DMS 273 (cell line): Measurements from ENCODE around the gene LIME1.

Experiments
- DNase-seq: peaks from one replicate; lab custom pipeline; 2025; ENCODE audit not compliant: unreplicated experiment; lab: John Stamatoyannopoulos, UW

The LIME1 gene, protein sequence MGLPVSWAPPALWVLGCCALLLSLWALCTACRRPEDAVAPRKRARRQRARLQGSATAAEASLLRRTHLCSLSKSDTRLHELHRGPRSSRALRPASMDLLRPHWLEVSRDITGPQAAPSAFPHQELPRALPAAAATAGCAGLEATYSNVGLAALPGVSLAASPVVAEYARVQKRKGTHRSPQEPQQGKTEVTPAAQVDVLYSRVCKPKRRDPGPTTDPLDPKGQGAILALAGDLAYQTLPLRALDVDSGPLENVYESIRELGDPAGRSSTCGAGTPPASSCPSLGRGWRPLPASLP

DNA sequence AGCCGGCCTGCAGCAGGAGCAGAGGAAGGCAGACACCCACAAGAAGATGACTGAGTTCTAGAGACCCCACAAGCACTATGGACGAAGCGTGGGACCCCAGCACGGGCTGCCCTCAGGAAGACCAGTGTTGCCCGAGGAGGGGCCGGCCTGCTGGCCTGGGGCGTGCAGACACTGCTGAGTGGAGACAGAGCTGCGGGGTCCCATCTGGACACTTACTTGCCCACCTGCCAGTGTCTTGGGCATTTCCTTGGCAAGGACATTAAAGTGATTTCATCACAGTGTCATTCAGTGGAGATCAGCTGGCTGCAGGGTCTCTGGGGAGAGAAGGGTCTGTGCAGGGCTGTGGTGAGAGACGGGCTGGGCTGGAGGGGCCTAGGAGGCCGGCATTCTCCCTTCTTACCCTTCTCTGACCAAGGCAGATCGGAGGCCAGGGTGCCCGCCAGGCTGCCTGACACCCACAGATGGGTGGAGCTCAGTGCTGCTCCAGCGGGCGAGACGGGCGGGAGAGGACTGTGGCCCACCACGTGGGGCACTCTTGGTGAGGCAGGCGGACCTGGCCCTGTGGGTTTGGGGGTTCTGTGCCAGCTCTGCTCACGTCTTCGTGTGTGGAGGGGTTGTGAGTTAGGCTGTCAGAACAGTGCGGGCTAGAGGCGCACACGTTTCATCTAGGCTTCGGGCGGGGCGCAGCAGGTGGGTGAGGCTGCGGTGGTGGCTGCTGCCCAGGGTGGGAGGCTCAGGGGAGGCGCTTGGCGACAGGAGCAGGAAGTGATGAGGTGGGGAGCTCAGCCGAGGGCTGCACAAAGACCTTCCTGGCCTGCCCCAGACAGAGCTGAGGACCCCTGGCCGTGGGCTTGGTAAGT, at the start of gene LIME1:
LIME1 (plus strand) TSS at position 806 of the 860 bp plus-strand sequence. CDS start 886 bp downstream, outside the sequence.
- DNase-seq = peak; percentile 62

DNA sequence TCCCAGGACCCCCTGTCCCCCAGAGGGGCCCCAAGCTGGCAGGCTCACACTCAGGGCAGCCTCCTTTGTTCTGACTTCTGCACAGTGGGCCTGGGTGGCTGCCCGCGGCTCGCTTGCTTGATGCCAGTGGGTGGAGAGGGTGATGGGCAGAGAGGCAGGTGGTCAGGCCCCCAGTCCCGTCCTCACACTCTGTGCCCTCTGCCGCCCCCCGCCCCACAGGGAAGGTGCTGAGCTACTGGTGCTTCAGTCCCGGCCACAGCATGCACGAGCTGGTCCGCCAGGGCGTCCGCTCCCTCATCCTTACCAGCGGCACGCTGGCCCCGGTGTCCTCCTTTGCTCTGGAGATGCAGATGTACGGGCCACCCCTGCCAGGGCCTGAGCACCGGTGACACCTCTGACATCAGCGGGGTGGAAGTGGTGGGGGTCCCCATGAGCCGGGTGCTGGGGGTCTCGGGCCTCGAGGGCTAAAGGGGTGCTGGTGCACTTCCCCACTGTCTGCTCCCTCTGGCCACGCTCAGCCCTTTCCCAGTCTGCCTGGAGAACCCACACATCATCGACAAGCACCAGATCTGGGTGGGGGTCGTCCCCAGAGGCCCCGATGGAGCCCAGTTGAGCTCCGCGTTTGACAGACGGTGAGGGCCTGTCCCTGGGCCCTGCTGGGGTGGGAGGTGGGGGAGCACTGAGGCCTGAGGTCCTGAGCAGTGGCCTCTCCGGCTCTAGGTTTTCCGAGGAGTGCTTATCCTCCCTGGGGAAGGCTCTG, 48.9 kb upstream of the LIME1 start:
- no peak for DNase-seq

DNA sequence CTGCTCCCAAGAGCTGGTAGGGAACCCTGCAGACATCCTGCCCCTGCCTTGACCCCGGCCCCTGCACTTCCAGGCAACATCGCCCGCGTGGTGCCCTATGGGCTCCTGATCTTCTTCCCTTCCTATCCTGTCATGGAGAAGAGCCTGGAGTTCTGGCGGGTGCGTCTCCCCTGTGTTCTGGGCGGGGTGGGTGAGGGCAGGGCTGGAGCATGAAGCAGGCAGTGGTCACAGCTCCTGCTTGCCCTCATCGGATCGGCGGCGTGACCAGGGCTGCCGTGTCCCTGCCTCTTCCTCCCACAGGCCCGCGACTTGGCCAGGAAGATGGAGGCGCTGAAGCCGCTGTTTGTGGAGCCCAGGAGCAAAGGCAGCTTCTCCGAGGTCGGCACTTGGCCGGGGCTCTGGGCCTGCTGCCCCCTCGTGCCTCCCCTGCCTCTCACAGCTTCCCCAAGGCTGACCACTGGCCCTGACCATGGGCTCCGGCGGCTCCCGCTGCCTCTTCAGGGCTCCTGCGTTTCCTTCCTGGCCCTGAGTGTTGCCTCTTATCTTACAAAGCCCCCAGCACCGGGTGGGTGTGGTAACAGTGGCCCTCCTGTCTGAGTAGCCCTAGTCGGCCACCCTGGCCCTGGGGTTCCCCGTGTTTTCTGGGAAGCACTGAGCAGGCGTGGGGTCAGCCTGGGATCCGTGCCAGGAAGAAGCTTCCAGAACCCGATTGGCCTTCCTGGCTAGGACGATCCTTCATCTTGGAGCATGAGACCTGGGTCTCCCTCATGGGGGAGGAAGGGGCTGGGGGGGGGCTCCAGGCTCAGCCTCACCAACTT, 48.0 kb upstream of the LIME1 start:
- DNase-seq = no peak

DNA sequence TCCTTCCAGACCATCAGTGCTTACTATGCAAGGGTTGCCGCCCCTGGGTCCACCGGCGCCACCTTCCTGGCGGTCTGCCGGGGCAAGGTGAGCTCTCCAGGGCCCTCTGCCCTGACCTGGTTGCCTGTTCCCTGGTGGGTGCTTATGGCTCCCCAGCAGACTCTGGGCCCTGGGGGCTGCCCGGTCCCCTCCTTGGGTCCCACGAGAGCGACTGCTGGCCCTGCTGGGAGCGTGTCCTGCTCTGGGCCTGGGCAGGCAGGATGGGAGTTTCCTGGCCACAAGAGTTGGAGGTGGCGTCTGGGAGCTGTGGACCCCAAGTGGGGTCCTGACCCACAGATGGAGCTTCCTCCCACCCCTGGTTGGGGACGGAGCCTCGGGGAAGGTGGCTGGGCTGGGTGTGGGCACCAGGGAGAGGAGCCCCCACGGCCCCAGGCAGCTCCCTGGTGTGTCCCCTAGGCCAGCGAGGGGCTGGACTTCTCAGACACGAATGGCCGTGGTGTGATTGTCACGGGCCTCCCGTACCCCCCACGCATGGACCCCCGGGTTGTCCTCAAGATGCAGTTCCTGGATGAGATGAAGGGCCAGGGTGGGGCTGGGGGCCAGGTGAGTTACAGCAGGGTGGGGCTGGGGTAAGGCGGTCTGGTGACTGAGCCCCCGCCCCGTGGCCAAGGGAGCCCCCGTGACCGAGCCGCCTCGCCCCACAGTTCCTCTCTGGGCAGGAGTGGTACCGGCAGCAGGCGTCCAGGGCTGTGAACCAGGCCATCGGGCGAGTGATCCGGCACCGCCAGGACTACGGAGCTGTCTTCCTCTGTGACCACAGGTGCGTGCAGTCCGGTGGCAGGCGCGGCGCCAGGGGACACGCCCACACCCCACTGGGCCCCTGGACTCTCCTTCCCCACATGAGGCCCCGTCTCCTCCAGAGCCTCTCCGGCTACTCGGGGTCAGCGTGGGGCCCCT, 47.1 kb upstream of the LIME1 start:
- DNase-seq = no peak

DNA sequence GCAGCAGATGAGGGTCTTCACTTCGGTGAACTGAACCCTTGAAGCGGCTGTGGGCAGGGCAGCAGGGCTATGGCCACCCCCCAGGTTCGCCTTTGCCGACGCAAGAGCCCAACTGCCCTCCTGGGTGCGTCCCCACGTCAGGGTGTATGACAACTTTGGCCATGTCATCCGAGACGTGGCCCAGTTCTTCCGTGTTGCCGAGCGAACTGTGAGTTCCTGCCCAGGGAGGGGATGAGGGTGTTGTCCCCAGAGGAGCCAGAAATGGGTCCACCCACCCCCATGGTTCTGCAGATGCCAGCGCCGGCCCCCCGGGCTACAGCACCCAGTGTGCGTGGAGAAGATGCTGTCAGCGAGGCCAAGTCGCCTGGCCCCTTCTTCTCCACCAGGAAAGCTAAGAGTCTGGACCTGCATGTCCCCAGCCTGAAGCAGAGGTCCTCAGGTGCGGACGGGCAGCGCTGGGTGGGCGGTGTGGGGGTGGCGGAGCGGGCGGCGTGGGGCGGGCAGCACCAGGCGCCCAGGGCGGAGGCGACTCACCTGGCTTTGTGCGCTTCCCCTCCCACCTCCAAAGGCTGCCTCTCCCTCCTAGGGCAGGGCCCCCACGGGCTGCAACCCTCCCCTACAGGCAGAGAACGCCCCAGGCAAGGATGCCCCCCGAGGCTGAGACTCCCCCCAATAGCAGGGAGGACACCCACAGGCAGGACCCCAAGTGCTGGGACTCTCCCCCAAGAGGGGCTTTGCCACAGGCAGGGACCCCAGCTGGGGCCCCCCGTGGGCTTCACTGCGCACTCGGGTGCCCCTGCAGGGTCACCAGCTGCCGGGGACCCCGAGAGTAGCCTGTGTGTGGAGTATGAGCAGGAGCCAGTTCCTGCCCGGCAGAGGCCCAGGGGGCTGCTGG, 46.2 kb upstream of the LIME1 start:
- no peak for DNase-seq

DNA sequence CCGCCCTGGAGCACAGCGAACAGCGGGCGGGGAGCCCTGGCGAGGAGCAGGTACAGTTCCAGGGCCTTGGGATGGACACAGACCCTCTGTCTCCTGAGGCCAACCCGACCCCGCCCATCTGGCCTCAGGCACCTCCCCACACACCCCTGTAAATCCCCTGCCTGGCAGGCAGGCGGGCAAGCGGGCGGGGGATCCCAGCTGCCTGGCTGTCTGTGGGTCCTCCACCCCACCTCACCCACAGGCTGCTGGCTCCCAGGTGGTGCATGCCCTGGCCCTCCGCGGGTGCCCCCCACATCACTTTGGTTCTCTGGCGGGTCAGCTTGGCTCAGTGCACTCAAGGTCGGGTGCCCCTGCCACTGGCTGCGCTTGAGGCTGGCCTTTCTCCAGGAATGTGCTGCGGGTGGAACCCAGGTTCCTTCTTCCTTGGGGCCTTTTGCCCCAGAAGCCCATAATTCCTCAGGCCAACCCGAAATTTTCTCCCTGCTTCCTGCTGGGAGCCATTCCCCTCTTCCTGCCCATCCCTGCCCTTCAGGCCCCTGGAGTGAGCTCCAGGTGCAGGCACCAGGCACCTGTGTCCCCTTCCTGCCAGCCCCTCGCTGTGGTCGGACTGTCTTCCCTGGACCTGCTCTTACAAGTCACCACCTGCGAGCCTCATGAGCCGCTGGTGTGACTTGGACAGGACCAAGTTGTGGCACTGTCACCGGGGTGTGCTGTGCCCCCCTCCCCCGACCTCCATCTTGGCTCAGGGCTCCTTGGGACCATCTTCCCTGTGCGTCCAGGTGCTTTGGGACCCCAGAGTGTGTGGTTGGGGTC, 45.4 kb upstream of the LIME1 start:
- peak; percentile 44 for DNase-seq

DNA sequence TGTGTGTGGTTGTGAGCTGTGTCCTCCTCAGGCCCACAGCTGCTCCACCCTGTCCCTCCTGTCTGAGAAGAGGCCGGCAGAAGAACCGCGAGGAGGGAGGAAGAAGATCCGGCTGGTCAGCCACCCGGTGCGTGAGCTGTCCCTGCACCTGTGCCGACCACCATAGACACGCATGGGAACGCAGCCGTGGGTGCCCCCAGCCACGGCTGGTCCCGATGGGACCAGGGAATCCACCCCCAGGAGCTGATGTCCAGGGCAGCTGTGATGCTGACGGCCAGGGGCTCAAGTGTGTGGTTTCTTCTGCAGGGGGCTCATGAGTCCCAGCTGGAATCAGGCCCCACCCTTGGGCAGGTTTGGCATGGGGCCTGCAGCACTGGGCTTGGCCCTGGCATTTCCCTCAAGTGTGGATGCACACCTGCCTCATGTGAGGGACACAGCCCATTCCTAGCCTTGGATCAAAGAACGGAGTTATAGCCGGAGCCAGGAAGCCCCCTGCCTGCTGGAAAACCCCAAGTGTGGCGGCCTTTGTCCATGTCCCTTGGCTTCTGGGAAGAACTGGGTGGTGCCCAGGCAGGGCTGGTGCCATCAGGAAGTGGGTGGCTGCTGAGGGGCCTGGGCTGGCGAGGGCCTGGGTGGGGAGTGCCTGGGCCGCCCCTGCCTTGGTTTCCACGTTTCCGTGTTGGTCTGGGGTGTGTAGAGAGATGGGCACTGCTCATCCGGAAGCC, 44.6 kb upstream of the LIME1 start:
- no peak for DNase-seq

DNA sequence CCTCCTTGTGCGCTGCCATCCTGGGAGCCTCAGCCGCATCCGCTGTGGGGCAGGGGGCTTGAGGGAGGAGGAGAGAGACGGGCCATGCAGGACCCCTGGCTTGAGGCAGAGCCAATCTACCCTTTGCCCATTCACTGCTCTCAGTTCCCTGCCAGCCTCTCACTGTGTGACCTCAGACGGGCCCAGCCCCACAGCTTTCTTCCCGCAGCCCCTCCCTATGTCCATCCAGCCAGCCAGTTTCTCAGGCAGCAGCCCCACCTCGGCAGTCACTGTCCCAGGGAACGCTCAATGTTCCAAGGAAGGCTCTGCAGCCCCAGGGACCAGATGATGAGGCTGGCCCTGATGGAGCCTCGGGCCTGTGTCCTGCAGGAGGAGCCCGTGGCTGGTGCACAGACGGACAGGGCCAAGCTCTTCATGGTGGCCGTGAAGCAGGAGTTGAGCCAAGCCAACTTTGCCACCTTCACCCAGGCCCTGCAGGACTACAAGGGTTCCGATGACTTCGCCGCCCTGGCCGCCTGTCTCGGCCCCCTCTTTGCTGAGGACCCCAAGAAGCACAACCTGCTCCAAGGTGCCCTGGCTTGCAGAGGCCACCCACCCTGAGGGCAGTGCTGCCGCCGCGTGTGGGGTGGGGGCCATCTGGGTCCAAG, 43.9 kb upstream of the LIME1 start:
- peak; percentile 53 for DNase-seq

DNA sequence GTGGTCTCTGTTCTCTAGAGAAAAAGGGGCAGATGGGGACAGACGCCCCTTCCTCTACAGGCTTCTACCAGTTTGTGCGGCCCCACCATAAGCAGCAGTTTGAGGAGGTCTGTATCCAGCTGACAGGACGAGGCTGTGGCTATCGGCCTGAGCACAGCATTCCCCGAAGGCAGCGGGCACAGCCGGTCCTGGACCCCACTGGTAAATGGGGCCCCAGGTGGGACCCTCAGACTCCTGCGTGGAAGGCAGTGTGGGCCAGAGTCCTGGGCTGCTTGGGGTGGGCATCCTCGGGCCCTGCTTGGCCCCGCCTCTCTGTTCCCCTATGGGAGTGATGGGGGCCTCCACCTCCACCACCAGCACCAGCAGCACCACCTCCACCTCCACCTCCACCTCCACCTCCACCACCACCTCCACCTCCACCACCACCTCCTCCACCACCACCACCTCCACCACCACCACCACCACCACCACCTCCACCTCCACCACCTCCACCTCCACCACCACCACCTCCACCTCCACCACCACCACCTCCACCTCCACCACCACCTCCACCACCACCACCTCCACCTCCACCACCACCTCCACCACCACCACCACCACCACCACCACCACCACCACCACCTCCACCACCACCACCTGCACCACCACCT, 43.3 kb upstream of the LIME1 start:
- DNase-seq = no peak

DNA sequence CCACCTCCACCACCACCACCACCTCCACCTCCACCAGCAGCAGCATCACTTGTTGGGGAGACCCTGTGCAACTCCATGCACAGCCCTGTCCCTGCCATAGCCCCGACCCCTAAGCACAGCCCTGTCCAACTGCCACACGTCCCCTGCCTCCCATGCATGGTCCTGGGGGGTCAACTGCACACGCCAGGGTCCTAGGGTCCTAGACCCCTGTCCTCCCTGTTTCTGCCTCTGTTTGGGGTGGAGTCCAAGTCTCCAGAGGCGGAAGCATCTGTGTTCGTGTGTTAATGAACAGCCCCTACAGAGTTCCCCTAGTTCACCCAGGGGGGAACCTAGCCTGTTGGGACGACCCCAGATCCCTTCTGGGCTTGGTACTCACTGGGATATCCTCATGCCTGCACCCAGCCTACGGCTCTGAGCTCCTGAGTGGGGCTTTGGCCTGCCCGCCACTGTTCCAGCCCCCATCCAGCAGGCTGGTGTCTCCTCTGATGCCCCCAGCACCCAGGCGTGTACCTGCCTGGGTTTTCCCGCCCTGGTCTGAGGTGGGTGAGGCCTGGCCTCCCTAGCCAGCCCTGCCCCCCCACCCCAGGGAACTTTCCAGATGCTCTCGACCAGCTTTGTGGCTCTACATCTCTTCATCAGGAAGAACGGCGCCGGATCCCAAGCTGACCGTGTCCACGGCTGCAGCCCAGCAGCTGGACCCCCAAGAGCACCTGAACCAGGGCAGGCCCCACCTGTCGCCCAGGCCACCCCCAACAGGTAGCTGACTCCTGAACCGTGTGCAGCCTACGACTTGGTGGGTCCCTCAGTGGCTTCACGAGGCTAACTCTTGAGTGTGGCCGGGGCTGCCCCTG, 42.5 kb upstream of the LIME1 start:
- no peak for DNase-seq

DNA sequence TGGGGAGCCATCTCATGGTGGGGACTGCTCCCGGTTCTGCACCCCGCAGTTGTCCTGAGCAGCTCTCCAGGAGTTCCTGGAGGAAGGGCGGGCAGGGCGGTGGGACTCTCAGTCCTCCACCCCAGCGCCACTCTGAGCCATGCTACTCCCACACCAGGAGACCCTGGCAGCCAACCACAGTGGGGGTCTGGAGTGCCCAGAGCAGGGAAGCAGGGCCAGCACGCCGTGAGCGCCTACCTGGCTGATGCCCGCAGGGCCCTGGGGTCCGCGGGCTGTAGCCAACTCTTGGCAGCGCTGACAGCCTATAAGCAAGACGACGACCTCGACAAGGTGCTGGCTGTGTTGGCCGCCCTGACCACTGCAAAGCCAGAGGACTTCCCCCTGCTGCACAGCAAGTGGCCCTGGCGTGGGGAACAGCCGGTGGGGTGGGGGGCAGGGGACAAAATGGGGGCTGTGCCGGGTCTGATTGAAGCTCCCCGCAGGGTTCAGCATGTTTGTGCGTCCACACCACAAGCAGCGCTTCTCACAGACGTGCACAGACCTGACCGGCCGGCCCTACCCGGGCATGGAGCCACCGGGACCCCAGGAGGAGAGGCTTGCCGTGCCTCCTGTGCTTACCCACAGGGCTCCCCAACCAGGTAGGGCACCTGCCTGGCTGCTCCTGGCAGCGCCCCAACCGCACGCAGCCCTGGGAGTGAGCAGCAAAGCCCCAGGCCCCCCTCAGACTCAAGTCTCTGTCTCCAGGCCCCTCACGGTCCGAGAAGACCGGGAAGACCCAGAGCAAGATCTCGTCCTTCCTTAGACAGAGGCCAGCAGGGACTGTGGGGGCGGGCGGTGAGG, 41.7 kb upstream of the LIME1 start:
- DNase-seq = no peak

DNA sequence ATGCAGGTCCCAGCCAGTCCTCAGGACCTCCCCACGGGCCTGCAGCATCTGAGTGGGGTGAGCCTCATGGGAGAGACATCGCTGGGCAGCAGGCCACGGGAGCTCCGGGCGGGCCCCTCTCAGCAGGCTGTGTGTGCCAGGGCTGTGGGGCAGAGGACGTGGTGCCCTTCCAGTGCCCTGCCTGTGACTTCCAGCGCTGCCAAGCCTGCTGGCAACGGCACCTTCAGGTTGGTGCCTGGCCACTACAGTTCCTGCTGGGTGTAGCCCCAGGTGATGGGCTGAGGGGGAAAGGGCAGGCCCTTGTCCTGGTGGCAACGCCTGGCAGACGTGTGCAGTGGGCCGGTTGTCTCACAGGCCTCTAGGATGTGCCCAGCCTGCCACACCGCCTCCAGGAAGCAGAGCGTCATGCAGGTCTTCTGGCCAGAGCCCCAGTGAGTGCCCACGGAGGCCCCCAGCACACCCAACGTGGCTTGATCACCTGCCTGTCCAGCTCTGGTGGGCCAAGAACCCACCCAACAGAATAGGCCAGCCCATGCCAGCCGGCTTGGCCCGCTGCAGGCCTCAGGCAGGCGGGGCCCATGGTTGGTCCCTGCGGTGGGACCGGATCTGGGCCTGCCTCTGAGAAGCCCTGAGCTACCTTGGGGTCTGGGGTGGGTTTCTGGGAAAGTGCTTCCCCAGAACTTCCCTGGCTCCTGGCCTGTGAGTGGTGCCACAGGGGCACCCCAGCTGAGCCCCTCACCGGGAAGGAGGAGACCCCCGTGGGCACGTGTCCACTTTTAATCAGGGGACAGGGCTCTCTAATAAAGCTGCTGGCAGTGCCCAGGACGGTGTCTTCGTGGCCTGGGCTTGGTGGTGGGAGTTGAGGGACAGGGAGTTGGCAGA, 40.8 kb upstream of the LIME1 start:
- no peak for DNase-seq

DNA sequence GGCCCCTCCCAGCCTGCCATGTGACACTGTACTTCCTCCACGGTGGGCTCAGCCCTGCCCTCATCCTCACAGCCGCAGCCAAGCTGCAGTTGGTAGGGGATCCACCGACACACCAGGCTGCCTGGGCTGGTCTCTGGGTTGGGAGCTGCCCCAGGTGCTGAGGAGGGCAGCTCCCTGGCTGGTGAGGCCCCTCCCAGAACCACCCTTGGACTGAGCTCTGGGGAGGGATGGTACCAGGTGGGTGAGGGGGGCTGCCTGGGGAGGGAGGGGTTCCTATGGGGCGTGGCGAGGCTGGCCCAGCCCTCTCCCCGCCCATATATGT, 40.2 kb upstream of the LIME1 start:
- DNase-seq = peak; percentile 64
